ENCODE results near the gene SOWAHC.

GRCh38 chr2:109647636-109648035, 33.5 kb downstream of the SOWAHC start:
- TF ChIP-seq POLR2A (IDR thresholded peaks at IDR 0.05) (no peak), CTCF (IDR thresholded peaks at IDR 0.05) (no peak), EP300 (IDR thresholded peaks at IDR 0.05; ENCODE audit: low read depth) (no peak), POLR2AphosphoS5 (IDR thresholded peaks at IDR 0.05) (no peak)
